GM18505 (cell line): ENCODE results near the gene FUS.
"Not testable (repeated sequence)": the region's sequence is repeated elsewhere in the genome, so short reads cannot be mapped to it uniquely, and the experiment has no call there.

Source experiments
- ATAC-seq: cut with Tn5 transposase; IDR thresholded peaks from one replicate; pipeline ENCODE4 v1.9.1; 2021; ENCODE audit not compliant: unreplicated experiment
- POLR2A ChIP-seq: IDR thresholded peaks from 4 replicates; pipeline ENCODE4 v1.6.1; 2011; ENCODE audit warnings: borderline replicate concordance; ENCODE audit not compliant: insufficient read depth, insufficient read length; ENCODE audit errors: extremely low read depth

The FUS gene

DNA sequence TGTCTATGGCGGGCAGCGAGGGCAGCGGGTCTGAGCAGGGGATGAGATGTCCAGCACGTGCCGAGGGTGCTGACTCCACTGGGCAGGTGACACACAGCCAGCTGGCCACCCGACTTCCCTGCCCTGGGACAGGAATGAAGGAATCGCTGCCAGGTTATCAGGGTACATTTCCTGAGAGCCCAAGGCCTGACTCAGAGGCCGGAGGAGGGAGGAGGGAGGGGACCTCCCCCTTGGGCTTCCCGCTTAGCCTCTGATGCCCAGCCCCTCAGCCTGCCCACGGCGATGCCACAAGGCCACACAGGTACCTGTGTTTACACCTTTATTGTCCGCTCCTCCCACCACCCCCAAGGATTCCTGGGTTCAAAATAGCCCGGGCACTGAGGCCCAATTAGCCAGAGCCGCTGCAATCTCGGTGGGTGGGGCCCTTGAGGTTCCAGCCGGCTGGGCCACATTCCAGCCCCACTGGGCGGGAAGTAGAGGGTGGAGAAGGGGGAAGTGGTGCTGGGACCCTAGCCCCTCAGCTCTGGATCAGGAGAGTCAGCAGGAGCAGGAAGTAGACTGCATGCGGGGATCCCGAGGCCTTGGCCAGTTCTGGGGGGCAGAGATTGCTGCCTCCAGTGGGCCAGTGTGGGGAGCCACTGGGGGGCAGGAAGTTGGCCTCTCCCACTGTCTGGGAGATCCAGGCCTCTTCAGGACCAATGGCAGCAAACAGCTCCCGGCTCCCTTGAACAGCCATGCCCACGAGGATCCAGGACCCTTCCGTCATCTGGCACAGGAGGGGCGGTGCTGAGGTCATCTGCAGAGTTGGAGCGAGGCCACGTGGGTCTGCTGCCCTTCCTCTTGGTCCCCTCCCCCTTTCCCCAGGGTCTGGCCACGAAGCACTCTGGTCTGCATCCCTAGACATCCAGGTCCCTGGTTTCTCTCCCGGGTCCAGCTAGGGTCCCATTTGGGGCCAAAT lies 41.0 kb upstream of the FUS start:
- TF ChIP-seq POLR2A, result no peak

DNA sequence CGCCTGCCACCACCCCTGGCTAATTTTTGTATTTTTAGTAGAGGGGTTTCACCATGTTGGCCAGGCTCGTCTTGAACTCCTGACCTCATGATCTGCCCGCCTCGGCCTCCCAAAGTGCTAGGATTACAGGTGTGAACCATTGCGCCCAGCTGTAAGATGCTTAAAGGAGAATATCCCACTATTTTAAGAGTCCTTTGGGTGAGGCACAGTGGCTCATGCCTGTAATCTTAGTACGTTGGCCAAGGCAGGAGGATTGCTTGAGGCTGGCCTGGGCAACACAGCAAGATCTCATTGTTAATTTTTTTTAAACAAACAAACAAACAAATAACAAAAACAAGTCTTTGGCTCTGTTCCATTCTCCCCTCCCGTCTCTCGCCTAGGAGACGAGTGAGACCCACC lies 38.9 kb upstream of the FUS start:
- ATAC-seq, result not testable (repeated sequence)

More for the DNA sequence above, 41.0 kb upstream of the FUS start:
- ATAC-seq, result no peak

DNA sequence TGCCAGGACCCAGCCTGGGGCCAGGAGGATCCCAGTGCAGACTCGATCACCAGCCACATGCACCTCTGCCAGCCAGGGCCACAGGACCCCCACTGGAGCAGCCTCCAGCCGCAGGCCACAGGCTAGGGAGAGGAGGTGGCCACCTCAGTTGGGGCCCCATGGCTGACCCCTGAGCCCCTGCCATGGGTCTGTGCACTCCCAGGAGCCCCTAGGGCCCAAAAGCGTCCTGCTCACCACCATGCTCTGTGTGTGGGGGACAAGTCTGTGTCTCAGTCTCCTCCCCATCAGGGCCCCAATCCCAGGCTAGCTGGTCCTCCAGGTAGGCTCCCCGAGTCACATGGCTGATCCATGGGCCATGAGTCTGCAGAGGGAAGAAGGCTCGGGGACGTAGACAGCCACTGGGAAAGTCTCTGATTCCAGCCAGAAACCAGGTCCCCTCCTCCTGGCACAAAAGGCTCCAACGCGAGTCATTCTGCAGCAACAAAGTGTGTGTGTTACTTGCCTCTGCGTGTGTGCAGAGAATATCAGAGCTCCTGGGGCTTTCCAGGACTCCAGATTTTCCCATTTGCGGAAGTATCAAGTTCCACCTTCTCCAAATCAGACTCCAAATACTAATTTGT lies 38.3 kb upstream of the FUS start:
- TF ChIP-seq POLR2A, result no peak
- no peak for ATAC-seq

DNA sequence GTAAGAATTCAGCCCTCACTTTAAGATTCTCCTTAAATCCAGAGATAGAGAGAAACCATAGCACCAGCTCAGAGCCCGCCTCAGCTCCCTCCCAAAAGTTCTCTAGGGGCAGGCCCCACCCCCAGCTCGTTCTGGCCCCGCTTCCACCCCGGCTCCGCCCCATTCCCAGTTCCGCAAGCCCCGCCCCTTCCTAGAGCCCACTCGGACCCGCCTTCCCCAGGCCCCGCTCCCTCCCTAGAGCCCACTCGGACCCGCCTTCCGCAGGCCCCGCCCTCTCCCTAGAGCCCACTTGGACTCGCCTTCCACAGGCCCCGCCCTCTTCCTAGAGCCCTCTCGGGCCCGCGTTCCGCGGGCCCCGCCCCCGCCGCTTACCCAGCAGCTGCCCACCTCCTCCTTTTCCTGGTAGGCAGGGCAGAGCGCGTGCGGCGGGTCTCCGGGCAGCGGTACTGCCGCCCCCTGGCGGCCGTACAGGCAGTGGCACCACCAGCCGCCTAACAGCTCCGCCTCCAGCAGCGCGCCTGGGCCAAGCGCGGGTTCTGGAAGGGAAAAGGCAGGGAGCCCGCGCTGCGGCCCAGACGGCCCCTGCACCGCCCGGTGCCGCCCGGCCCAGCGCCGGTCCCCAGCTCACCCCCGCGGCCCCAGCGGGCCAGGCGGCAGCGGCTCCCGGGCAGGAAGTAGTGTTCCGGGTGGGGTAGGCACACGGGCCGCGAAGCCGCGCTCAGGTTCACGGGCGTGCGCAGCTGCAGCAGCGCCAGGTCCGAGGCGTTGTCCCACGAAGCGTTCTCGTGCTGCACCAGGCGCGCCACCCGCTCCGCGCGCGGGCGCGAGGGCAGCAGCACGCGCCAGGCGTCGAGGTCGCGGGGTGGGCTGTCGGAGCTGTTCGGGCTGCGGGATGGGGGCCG lies 37.6 kb upstream of the FUS start:
- peak; percentile 86 for ATAC-seq
- TF ChIP-seq POLR2A, result peak; percentile 29

DNA sequence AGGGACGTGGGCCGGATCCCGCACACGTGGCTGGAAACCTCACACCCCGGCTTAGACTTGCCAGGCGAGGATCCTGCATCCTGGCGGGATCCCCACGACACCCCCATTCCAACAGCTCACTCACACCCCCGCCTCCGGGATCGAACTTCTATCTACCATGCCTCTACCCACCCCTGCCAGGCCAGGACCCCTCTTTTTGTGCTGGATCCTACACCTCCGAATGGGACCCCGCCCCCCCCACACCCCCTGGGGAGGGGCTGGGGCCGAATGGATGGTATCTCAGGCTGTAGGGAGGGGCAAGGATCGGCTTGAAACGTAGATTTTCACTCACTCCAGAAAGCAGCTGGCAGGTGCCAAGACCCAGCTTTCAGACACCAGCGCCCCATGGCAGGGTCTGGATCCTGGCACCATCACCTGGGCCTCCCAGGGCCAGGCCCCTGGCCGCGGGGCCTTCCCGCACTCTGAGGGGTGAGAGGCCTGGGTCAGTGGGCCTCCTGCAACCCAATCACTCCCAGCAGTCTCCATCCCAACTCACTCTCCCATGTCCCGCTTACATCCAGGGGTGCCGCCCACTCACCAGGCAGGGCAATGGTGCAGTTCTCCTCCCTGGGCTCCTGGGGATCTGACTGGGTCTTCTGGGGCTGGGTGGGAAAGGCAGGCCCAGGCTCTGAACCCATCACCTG lies 36.8 kb upstream of the FUS start:
- ATAC-seq, result no peak

DNA sequence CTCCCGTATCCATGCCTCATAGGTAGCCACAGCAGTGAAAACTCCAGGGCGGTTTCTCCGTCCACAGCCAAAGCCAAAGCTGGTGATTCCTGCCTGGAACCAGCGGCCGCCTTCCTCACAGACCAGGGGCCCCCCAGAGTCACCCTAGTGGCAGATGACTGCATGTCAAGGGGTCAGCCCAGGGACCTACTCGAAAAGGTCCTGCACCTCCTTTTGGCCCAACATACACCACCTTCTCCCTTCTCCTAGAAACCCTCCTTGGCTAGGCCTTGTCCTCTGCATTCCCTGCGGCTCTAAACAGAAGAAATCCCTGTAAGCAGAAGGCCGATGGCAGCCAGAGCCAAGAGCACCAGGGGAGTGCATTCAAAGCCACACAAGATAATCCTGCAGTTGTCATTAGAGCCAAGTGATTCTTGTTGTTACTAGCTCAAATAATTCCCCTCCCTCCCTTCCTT lies 36.2 kb upstream of the FUS start:
- TF ChIP-seq POLR2A, result no peak
- ATAC-seq, result no peak

More for the DNA sequence above, 36.8 kb upstream of the FUS start:
- TF ChIP-seq POLR2A, result no peak

DNA sequence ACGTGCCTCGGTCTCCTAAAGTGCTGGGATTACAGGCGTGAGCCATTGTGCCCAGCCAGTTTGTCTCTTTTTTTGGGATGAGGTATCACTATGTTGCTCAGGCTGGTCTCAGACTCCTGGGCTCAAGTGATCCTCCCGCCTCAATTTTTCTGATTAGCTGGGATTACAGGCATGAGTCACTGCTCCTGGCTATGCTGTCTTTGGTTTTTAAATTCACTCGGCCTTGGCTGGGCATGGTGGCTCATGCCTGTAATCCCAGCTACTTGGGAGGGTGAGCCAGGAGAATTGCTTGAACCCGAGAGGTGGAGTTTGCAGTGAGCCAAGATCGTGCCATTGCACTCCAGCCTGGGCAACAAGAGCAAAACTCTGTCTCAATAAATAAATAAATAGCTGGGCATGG lies 35.5 kb upstream of the FUS start:
- not testable (repeated sequence) for ATAC-seq

DNA sequence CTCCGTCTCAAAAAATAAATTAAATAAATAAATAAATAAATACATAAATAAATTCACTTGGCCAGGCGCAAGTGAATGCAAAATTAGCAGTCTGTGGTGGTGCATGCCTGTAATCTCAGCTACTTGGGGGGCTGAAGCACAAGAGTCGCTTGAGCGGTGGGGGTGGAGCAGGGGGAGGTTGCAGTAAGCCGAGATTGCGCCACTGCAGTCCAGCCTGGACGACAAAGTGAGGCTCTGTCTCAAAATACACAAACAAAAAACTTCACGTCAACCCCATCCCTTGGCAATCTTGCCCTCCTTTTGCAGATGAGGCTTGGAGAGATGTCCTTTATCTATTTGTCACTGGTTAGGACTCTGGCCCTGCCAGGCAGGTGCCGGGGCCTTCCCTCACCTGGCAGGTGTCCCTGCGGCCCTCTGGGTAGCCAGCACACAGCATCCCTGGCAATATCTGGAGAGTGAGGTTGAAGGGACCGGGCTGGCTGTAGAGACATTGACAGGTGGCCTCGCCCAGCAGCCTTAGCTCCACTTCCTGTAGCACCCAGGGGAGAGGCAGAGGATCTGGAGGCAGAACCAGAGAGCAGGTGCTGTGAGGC lies 34.4 kb upstream of the FUS start:
- ATAC-seq, result no peak
- TF ChIP-seq POLR2A, result no peak

DNA sequence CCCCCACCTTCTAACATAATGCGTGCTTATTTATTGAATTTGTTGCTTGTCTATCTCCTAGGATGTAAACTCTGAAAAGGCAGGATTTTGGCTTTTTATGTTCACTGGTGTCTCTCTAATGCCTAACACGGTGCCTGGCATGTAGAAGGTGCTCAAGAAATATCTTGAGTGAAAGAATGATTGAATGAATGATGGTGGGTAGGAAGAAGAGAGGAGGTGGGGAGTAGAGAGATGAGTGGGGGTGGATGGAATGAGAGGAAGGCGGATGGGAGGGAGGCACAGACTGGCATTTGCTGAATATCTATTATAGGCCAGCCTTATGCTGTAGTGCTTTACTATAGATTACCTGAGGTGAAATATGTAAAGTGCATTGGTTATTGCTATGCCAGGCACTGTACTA lies 32.4 kb upstream of the FUS start:
- no peak for ATAC-seq
- TF ChIP-seq POLR2A, result no peak

DNA sequence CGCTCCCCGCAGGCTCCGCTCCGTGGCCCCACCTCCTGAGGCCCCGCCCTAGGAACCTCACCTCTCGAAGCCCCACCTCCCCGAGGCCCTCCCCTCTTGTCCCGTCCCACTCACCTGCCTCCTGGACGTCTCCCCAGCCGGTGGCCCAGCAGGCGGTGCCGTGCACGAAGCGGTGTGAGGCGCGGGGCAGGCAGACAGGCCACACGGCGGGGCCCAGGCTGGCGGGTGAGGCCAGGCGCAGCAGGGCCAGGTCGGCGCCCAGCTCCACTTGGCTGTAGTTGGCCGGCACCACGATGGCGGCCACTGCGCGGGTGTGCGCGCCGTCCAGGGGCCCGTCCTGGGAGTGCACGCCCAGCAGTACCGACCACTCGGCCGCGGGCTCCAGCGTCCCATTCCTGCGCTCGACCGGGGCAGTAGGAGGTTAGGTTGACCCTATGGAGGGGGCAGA lies 31.6 kb upstream of the FUS start:
- ATAC-seq, result no peak
- TF ChIP-seq POLR2A, result no peak

DNA sequence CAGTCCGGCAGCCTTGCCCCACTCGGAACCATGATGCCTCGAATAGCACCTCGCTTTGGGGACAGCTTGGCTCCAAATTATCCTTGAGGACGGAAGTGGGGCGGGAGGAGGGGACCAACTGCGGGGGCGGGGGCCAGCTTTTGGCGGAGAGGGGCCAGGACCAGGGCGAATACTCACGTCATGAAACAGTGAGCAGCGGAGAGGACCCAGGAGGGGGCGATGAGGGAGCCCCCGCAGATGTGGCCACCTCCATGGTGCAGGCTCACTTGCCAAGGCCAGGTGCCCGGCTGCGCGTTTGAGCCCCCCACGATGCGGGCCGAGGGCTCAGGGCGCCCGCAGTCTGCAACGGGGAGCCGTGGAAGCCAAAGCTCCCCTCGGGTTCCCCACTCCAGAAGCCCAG lies 31.0 kb upstream of the FUS start:
- no peak for TF ChIP-seq POLR2A
- no peak for ATAC-seq

DNA sequence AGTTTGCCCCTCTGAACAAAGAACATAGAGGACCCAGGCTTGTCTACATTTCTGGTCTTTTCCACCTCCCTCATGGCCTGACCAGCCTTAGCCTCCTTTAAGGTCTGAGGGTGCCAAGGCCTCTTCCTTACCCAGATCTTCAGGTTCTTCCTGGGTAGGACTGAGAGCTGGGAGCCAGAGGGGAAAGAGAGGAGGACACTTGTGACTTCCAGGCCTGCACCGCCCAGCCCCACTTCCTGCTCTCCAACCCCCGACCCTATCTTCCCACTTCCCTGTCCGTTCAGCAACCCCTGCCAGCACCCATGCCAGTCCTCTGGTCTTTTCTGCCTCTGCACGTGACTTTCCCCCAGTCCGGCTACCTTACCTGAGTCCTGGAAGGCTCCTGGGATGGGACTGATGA lies 30.6 kb upstream of the FUS start:
- ATAC-seq, result no peak
- TF ChIP-seq POLR2A, result no peak
